ENCODE measurements around the gene TSPAN9.

DNA sequence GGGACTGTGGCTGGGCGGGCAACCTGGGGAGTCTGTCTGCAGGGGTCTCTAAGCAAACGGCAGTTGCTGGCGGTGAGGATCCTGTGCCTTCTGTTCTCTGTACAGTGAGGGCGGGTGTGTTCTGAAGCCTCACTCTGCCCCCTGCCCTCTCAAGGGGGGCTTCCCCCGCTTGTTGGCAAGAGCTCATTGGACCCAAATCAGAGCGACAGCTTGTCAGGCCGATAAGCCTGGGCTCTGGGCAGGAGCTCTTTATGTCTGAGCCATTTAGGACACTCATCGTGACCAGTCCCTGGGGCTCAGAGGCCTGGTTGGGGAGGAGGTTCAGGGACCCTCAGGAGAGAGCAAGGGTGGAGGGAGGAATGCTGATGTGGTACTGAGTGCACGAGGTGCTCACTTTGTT is 136.0 kb downstream of the TSPAN9 start:
- TF ChIP-seq, protein P1, sequence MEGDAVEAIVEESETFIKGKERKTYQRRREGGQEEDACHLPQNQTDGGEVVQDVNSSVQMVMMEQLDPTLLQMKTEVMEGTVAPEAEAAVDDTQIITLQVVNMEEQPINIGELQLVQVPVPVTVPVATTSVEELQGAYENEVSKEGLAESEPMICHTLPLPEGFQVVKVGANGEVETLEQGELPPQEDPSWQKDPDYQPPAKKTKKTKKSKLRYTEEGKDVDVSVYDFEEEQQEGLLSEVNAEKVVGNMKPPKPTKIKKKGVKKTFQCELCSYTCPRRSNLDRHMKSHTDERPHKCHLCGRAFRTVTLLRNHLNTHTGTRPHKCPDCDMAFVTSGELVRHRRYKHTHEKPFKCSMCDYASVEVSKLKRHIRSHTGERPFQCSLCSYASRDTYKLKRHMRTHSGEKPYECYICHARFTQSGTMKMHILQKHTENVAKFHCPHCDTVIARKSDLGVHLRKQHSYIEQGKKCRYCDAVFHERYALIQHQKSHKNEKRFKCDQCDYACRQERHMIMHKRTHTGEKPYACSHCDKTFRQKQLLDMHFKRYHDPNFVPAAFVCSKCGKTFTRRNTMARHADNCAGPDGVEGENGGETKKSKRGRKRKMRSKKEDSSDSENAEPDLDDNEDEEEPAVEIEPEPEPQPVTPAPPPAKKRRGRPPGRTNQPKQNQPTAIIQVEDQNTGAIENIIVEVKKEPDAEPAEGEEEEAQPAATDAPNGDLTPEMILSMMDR (IDR thresholded peaks at IDR 0.05), result no peak
- TF ChIP-seq SIN3A (IDR thresholded peaks at IDR 0.05; ENCODE audit: borderline replicate concordance, insufficient read depth, low read depth, low read length) (no peak), POLR2AphosphoS5 (IDR thresholded peaks at IDR 0.05; ENCODE audit: low read depth, low read length) (no peak), TCF7L2 (IDR thresholded peaks at IDR 0.05; ENCODE audit: low read depth, low read length) (no peak)
